ENCODE results near the gene CCNF. TPM values are rescaled to one million over a fixed set of nuclear protein-coding genes. Genes with fewer than 3 reads are reported as not detected.
"Not testable (repeated sequence)": the region's sequence is repeated elsewhere in the genome, so short reads cannot be mapped to it uniquely, and the experiment has no call there.

The CCNF gene
- total and polyA plus RNA-seq, 5 experiments from 2014 or later, result 0.59 to 2.4 (median 2.0) TPM

GRCh38 chr16:2477327-2477726 lies 48.1 kb downstream of the CCNF start:
- Mint-ChIP-seq H3K27ac (no peak overlapping the region), H3K4me1 (peaks cover 14 to 32% (median 22%) of the 10 kb centered on the region in 4 donors), H3K36me3 (no peaks in the 10 kb centered on the region), H3K27me3 (peaks cover 2 to 10% (median 5%) of the 10 kb centered on the region in 5 donors), H3K4me3 (peak overlapping the region in 1 of 10 donors; percentile 70), H3K9me3 (no peaks in the 10 kb centered on the region)
- DNase-seq (no peak), ATAC-seq (no peak)
- POLR2A ChIA-PET, result no interaction called here

- Mint-ChIP-seq H3K9me3 (no peaks in the 10 kb centered on the region), H3K4me1 (peaks cover 14 to 37% (median 18%) of the 10 kb centered on the region in 4 donors), H3K27ac (peak overlapping the region in 1 of 10 donors; percentile 53), H3K27me3 (peaks cover under 1 to 3% (median 1%) of the 10 kb centered on the region in 5 donors), H3K4me3 (no peak overlapping the region), H3K36me3 (no peaks in the 10 kb centered on the region)
- POLR2A ChIA-PET, result interaction anchor here (0.6 kb wide), 1 partner anchor 10 kb away, joined by 3 read pairs; no protein-coding TSS in a partner anchor
- DNase-seq (no peak), ATAC-seq (no peak)
Measured at GRCh38 chr16:2478279-2478678, 49.0 kb downstream of the CCNF start.

GRCh38 chr16:2479996-2480395 lies 50.7 kb downstream of the CCNF start:
- ATAC-seq, H3K36me3 Mint-ChIP-seq, H3K27ac Mint-ChIP-seq, POLR2A ChIA-PET, DNase-seq, H3K9me3 Mint-ChIP-seq, H3K27me3 Mint-ChIP-seq: not testable (repeated sequence)
- H3K4me1 Mint-ChIP-seq, result peaks cover 13 to 36% (median 19%) of the 10 kb centered on the region in 4 donors
- H3K4me3 Mint-ChIP-seq, result peak overlapping the region in 1 of 10 donors; percentile 2

GRCh38 chr16:2480948-2481347 lies 51.7 kb downstream of the CCNF start:
- Mint-ChIP-seq H3K27me3 (no peaks in the 10 kb centered on the region), H3K9me3 (no peaks in the 10 kb centered on the region), H3K4me3 (no peak overlapping the region), H3K36me3 (no peaks in the 10 kb centered on the region), H3K4me1 (peaks cover 10 to 35% (median 18%) of the 10 kb centered on the region in 4 donors), H3K27ac (no peak overlapping the region)
- DNase-seq (no peak), ATAC-seq (no peak)
- POLR2A ChIA-PET, result no interaction called here

- H3K27ac Mint-ChIP-seq, result peak overlapping the region in 1 of 10 donors; percentile 48
- no peaks in the 10 kb centered on the region for H3K9me3 Mint-ChIP-seq
- ATAC-seq, result no peak
- DNase-seq, result no peak
- no peaks in the 10 kb centered on the region for H3K36me3 Mint-ChIP-seq
- H3K4me3 Mint-ChIP-seq, result no peak overlapping the region
- H3K27me3 Mint-ChIP-seq, result no peaks in the 10 kb centered on the region
- POLR2A ChIA-PET, result no interaction called here
- H3K4me1 Mint-ChIP-seq, result peaks cover 8 to 30% (median 13%) of the 10 kb centered on the region in 4 donors
Measured at GRCh38 chr16:2481676-2482075, 52.4 kb downstream of the CCNF start.

GRCh38 chr16:2482249-2482648 lies 53.0 kb downstream of the CCNF start:
- H3K9me3 Mint-ChIP-seq, result no peaks in the 10 kb centered on the region
- ATAC-seq (no peak), DNase-seq (no peak)
- peaks cover 11 to 33% (median 18%) of the 10 kb centered on the region in 4 donors for H3K4me1 Mint-ChIP-seq
- peak overlapping the region in 1 of 10 donors; percentile 48 for H3K27ac Mint-ChIP-seq
- H3K36me3 Mint-ChIP-seq, result peaks cover 0 to 2% (median 0%) of the 10 kb centered on the region in 3 donors
- H3K4me3 Mint-ChIP-seq, result peak overlapping the region in 1 of 10 donors; percentile 34
- H3K27me3 Mint-ChIP-seq, result no peaks in the 10 kb centered on the region
- POLR2A ChIA-PET, result no interaction called here

GRCh38 chr16:2482708-2483534 lies 53.7 kb downstream of the CCNF start:
- Mint-ChIP-seq H3K9me3 (no peaks in the 10 kb centered on the region), H3K36me3 (peaks cover 0 to 2% (median 0%) of the 10 kb centered on the region in 3 donors), H3K27me3 (no peaks in the 10 kb centered on the region), H3K27ac (no peak overlapping the region), H3K4me3 (peak overlapping the region in 1 of 10 donors; percentile 34), H3K4me1 (peaks cover 15 to 33% (median 19%) of the 10 kb centered on the region in 4 donors)
- no peak for ATAC-seq
- no peak for DNase-seq
- POLR2A ChIA-PET, result interaction anchor here (0.6 kb wide), 1 partner anchor 18 kb away, joined by 3 read pairs; no protein-coding TSS in a partner anchor

- H3K4me3 Mint-ChIP-seq, result no peak overlapping the region
- H3K9me3 Mint-ChIP-seq, result no peaks in the 10 kb centered on the region
- ATAC-seq (no peak), DNase-seq (no peak)
- peaks cover 18 to 31% (median 19%) of the 10 kb centered on the region in 4 donors for H3K4me1 Mint-ChIP-seq
- peaks cover 0 to 2% (median 0%) of the 10 kb centered on the region in 3 donors for H3K36me3 Mint-ChIP-seq
- POLR2A ChIA-PET, result interaction anchor here (2.2 kb wide), 1 partner anchor 9 kb away, joined by 9 read pairs; the partner anchor contains the start of gene TBC1D24
- H3K27ac Mint-ChIP-seq, result peak overlapping the region in 3 of 10 donors; percentile 16 to 50 (median 44)
- no peaks in the 10 kb centered on the region for H3K27me3 Mint-ChIP-seq
Measured at GRCh38 chr16:2483939-2484897, 55.0 kb downstream of the CCNF start.

- peaks cover 0 to 2% (median 0%) of the 10 kb centered on the region in 3 donors for H3K36me3 Mint-ChIP-seq
- ATAC-seq (no peak), DNase-seq (no peak)
- H3K9me3 Mint-ChIP-seq, result no peaks in the 10 kb centered on the region
- H3K4me1 Mint-ChIP-seq, result peaks cover 18 to 31% (median 20%) of the 10 kb centered on the region in 4 donors
- no peaks in the 10 kb centered on the region for H3K27me3 Mint-ChIP-seq
- peak overlapping the region in 1 of 10 donors; percentile 42 for H3K4me3 Mint-ChIP-seq
- H3K27ac Mint-ChIP-seq, result peak overlapping the region in 3 of 10 donors; percentile 44 to 73 (median 50)
- POLR2A ChIA-PET, result interaction anchor here (2.2 kb wide), 1 partner anchor 10 kb away, joined by 9 read pairs; the partner anchor contains the start of gene TBC1D24
Measured at GRCh38 chr16:2484898-2485508, 55.8 kb downstream of the CCNF start.

GRCh38 chr16:2485811-2486507 lies 56.7 kb downstream of the CCNF start:
- no peaks in the 10 kb centered on the region for H3K9me3 Mint-ChIP-seq
- ATAC-seq, result no peak
- POLR2A ChIA-PET, result interaction anchor here (0.6 to 2.2 kb wide), 5 partner anchors 11 to 332 kb away, joined by 3 to 9 read pairs (median 5); partner anchors contain the start of gene TBC1D24
- H3K27me3 Mint-ChIP-seq, result no peaks in the 10 kb centered on the region
- no peak overlapping the region for H3K27ac Mint-ChIP-seq
- peaks cover 18 to 31% (median 20%) of the 10 kb centered on the region in 4 donors for H3K4me1 Mint-ChIP-seq
- peaks cover 0 to 2% (median 0%) of the 10 kb centered on the region in 3 donors for H3K36me3 Mint-ChIP-seq
- no peak overlapping the region for H3K4me3 Mint-ChIP-seq
- DNase-seq, result no peak

Measured in naive thymus-derived CD8-positive, alpha-beta T cell (primary cell).